Activated CD4-positive, alpha-beta T cell treated with anti-CD3 and anti-CD28 coated beads for 24 hours (primary cell): ENCODE results near the gene SMAGP.

Experiments used
- DNase-seq, 2 donors: peaks; one replicate each; pipeline ENCODE4 v3.0.0-alpha.2; 2020; ENCODE audit warnings: low read depth in 2 of 2

SMAGP gene

DNA sequence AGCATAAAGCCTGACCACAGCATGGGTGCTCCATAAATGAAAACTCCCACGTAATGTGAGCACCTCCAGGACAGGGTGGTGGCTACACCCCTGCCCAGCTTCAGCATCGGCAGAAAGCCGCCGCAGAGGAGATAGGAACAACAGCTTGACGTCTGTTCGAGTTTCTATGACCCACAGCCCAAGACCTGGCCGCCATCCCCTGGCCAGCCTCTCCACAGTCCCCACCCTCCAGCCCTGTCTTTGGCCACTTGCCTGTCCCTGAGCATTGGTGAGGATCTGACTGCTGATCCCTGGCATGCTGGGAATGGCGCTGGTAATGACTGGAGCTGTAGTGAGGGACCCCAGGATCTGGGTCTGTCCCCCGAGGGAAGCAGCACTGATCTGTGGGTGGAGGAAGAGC lies 73.7 kb downstream of the SMAGP start:
- DNase-seq, result no peak

DNA sequence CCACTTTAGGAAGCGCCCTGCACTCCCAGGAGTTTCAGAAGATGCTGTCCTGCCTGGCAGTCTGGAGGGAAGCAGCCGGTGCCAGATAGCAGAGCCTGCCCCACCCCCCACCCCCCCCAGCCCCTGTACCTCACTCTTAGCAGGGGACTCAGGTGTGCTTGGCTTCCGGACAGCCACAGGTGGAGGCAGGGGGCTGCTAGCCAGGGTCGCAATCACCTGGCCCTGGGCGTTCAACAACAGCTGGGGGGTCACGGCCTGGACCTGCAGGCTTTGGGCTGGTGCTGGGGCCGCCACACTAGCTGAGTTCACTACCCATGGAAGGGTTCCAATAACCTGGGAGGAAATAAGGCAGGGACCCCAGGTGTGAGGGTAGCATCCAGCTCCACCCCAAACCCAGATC lies 74.4 kb downstream of the SMAGP start:
- DNase-seq, result no peak
